A549 (cell line): Measurements from ENCODE around the gene NCR2. TPM values are rescaled to one million over a fixed set of nuclear protein-coding genes. Genes with fewer than 3 reads are reported as not detected.

Experiments
- ATAC-seq, 2 experiments: fragments of 200-7000 bp in 1 of 2; fragments of >200 bp in 1 of 2; cut with Nextera tagmentation in 1 of 2; cut with Tn5 transposase in 1 of 2; 3 replicates each; pipeline versions ENCODE4 v1.8.0 to v1.9.1; 2018 to 2020; ENCODE audit warnings: mild to moderate bottlenecking in 1 of 2, moderate library complexity in 1 of 2
- CTCF ChIA-PET: fragments of 300-600 bp; sonication (Branson Sonifier 250); formaldehyde crosslinking; extraction: SDS; loops from one replicate; lab custom pipeline; 2021; ENCODE audit warnings: antibody characterized with exemption, inconsistent platforms; lab: Yijun Ruan, JAX
- POLR2A ChIA-PET: fragments of 350-600 bp; formaldehyde crosslinking; extraction: SDS; loops from one replicate; lab custom pipeline; 2021; ENCODE audit warnings: antibody characterized with exemption, inconsistent platforms; lab: Yijun Ruan, JAX
- DNase-seq, 2 experiments: peaks; one replicate each; pipeline versions ENCODE4 v3.0.0 to v3.0.0-alpha.2; 2011 to 2016; ENCODE audit warnings: low read depth in 1 of 2, low spot score in 1 of 2
- FAIRE-seq: peaks from 2 replicates; lab custom pipeline; 2011; peaks lifted over from hg19 to GRCh38; lab: Jason Lieb, UNC
- H3K27ac ChIP-seq, 2 experiments: fragments of >200 bp; sonication (Bioruptor Twin); formaldehyde crosslinking; 3 replicates each; pipeline ENCODE4 v1.5.1; 2016 to 2017
- H3K4me1 ChIP-seq: fragments of >200 bp; sonication (Bioruptor Twin); formaldehyde crosslinking; 3 replicates; pipeline ENCODE4 v1.6.1; 2016
- H3K4me2 ChIP-seq: fragments of >200 bp; sonication (Bioruptor Twin); formaldehyde crosslinking; 3 replicates; pipeline ENCODE4 v1.6.1; 2016
- H3K4me3 ChIP-seq: fragments of >200 bp; sonication (Bioruptor Twin); formaldehyde crosslinking; 3 replicates; pipeline ENCODE4 v1.5.1; 2016
- H3K9me3 ChIP-seq: fragments of >200 bp; sonication (Bioruptor Twin); formaldehyde crosslinking; 3 replicates; pipeline ENCODE4 v1.6.1; 2016
- ATOH8 ChIP-seq: fragments of 250-450 bp; sonication (Bioruptor Pico); IDR thresholded peaks from 2 replicates; pipeline ENCODE4 v1.5.0; 2020; ENCODE audit warnings: low read depth, mild to moderate bottlenecking, moderate library complexity
- CBX2 ChIP-seq: fragments of 200-600 bp; sonication (generic); IDR thresholded peaks from 2 replicates; pipeline ENCODE4 v1.6.1; 2016; ENCODE audit warnings: low read depth, mild to moderate bottlenecking, borderline replicate concordance
- CEBPB ChIP-seq, 2 experiments: fragments of >200 bp in 1 of 2; sonication (Bioruptor Twin) in 1 of 2; formaldehyde crosslinking in 1 of 2; IDR thresholded peaks; 2 replicates each; pipeline ENCODE4 v1.6.1; 2012 to 2016
- CHD2 ChIP-seq: fragments of 150-350 bp; IDR thresholded peaks from 2 replicates; pipeline ENCODE4 v1.6.1; 2014; ENCODE audit warnings: low read length; ENCODE audit not compliant: partially characterized antibody
- CHD4 ChIP-seq: fragments of 200-600 bp; sonication (generic); IDR thresholded peaks from 2 replicates; pipeline ENCODE4 v1.6.1; 2016; ENCODE audit warnings: antibody characterized with exemption, mild to moderate bottlenecking, borderline replicate concordance
- E2F6 ChIP-seq: IDR thresholded peaks from 2 replicates; pipeline ENCODE4 v1.6.1; 2012; ENCODE audit warnings: low read depth, borderline replicate concordance
- EHF ChIP-seq: fragments of 250-450 bp; sonication (Bioruptor Pico); IDR thresholded peaks from 2 replicates; pipeline ENCODE4 v1.5.0; 2020; ENCODE audit warnings: mild to moderate bottlenecking
- EHMT2 ChIP-seq: fragments of 200-600 bp; sonication (generic); IDR thresholded peaks from 2 replicates; pipeline ENCODE4 v1.6.1; 2016; ENCODE audit warnings: antibody characterized with exemption, low read depth, mild to moderate bottlenecking, moderate library complexity
- EP300 ChIP-seq, 2 experiments: fragments of >200 bp; sonication (Bioruptor Twin); formaldehyde crosslinking; IDR thresholded peaks; 2 replicates in 1 of 2; 3 replicates in 1 of 2; pipeline ENCODE4 v1.6.1; 2016 to 2017
- FOXS1 ChIP-seq: fragments of 250-450 bp; sonication (Bioruptor Pico); IDR thresholded peaks from 2 replicates; pipeline ENCODE4 v1.5.0; 2020; ENCODE audit warnings: mild to moderate bottlenecking, moderate library complexity
- HEYL ChIP-seq: fragments of 250-450 bp; sonication (Bioruptor Pico); IDR thresholded peaks from 2 replicates; pipeline ENCODE4 v1.8.0; 2021; ENCODE audit warnings: mild to moderate bottlenecking, moderate library complexity
- HMGXB4 ChIP-seq: fragments of 250-450 bp; sonication (Bioruptor Pico); IDR thresholded peaks from 2 replicates; pipeline ENCODE4 v1.5.0; 2021; ENCODE audit warnings: mild to moderate bottlenecking, moderate library complexity, borderline replicate concordance
- HOXB13 ChIP-seq: fragments of 250-450 bp; sonication (Bioruptor Pico); IDR thresholded peaks from 2 replicates; pipeline ENCODE4 v1.5.0; 2020; ENCODE audit warnings: low read depth, mild to moderate bottlenecking, moderate library complexity
- JUN ChIP-seq, 2 experiments: fragments of >200 bp; sonication (Bioruptor Twin); formaldehyde crosslinking; IDR thresholded peaks; 2 replicates in 1 of 2; 3 replicates in 1 of 2; pipeline ENCODE4 v1.6.1; 2016 to 2017
- KDM1A ChIP-seq: fragments of 200-600 bp; sonication (generic); IDR thresholded peaks from 2 replicates; pipeline ENCODE4 v1.6.1; 2016; ENCODE audit warnings: low read depth, mild to moderate bottlenecking
- KDM5A ChIP-seq: fragments of 200-600 bp; sonication (generic); IDR thresholded peaks from 2 replicates; pipeline ENCODE4 v1.6.1; 2016; ENCODE audit warnings: antibody characterized with exemption, mild to moderate bottlenecking
- MAFK ChIP-seq: fragments of 450-650 bp; IDR thresholded peaks from 2 replicates; pipeline ENCODE4 v1.6.1; 2014; ENCODE audit not compliant: partially characterized antibody
- MAX ChIP-seq: IDR thresholded peaks from 2 replicates; pipeline ENCODE4 v1.6.1; 2012
- MAZ ChIP-seq: fragments of 150-350 bp; IDR thresholded peaks from 2 replicates; pipeline ENCODE4 v1.6.1; 2014; ENCODE audit warnings: antibody characterized with exemption, low read depth, low read length, borderline replicate concordance
- MYC ChIP-seq: IDR thresholded peaks from 2 replicates; pipeline ENCODE4 v1.6.1; 2012; ENCODE audit warnings: mild to moderate bottlenecking, inconsistent platforms, low read length, improper control_type of control experiment, borderline replicate concordance
- POLR2AphosphoS2 ChIP-seq: conservative IDR thresholded peaks from 2 replicates; pipeline ENCODE4 v1.6.1; 2012; ENCODE audit warnings: low read length, improper control_type of control experiment, inconsistent platforms
- RAD21 ChIP-seq, 2 experiments: fragments of >200 bp in 1 of 2; sonication (Bioruptor Twin) in 1 of 2; formaldehyde crosslinking in 1 of 2; IDR thresholded peaks in 1 of 2; conservative IDR thresholded peaks in 1 of 2; 2 replicates in 1 of 2; 3 replicates in 1 of 2; pipeline ENCODE4 v1.6.1; 2012 to 2018; ENCODE audit warnings: inconsistent platforms in 1 of 2
- RARB ChIP-seq: fragments of 250-450 bp; sonication (Bioruptor Pico); IDR thresholded peaks from 2 replicates; pipeline ENCODE4 v1.8.0; 2021; ENCODE audit warnings: mild to moderate bottlenecking, moderate library complexity
- SREBF2 ChIP-seq: fragments of 450-650 bp; IDR thresholded peaks from 2 replicates; pipeline ENCODE4 v1.6.1; 2014; ENCODE audit warnings: mild to moderate bottlenecking, moderate library complexity
- TP53 ChIP-seq: fragments of 250-450 bp; sonication (Bioruptor Pico); IDR thresholded peaks from 2 replicates; pipeline ENCODE4 v1.5.0; 2021; ENCODE audit warnings: mild to moderate bottlenecking, moderate library complexity
- USF2 ChIP-seq: fragments of 450-650 bp; IDR thresholded peaks from 2 replicates; pipeline ENCODE4 v1.6.1; 2014; ENCODE audit warnings: antibody characterized with exemption
- ZSCAN20 ChIP-seq: fragments of 250-450 bp; sonication (Bioruptor Pico); IDR thresholded peaks from 2 replicates; pipeline ENCODE4 v1.8.0; 2022; ENCODE audit warnings: mild to moderate bottlenecking, moderate library complexity
- WGBS: methylation state at CpG from one replicate; pipeline ENCODE4 v1.1.6; 2017; ENCODE audit errors: missing lambda C conversion rate; 5-methylcytosine and 5-hydroxymethylcytosine counted together
- polyA plus RNA-seq, 4 experiments: library from polyadenylated mRNA; depleted of rRNA in 3 of 4; stranded (reverse); fragments of >200 nt; fragmentation: RNase III in 1 of 4; extraction: RNeasy Plus Mini Kit Qiagen cat#74134 plus additional on column Dnase treatment in 1 of 4; gene quantifications; 2 replicates in 3 of 4; 3 replicates in 1 of 4; pipeline ENCODE4 v1.2.3, GENCODE V29; 2011 to 2017

Gene NCR2
- polyA plus RNA-seq, 2 of the 4 experiments (the other 2 are of a cell fraction): not detected

GRCh38 chr6:41288030-41288753, 47.2 kb upstream of the NCR2 start:
- H3K4me2 ChIP-seq: no peak overlapping the region
- 19% methylated on average over 6 of the region's 6 CpGs for WGBS
- no peaks in the 10 kb centered on the region for H3K9me3 ChIP-seq
- H3K27ac ChIP-seq: no peak overlapping the region
- H3K4me1 ChIP-seq: no peaks in the 10 kb centered on the region
- no peak for DNase-seq
- ATAC-seq: no peak
- FAIRE-seq: no peak
- TF ChIP-seq SREBF2 (no peak), USF2 (0 out of 2 replicates have a peak, but pooled peaks have one; percentile 18), FOXS1 (no peak), MAFK (no peak), ZSCAN20 (CRISPR knock-in tag) (no peak), CHD2 (no peak)
- ChIA-PET CTCF (interaction anchor here (1.5 kb wide), 1 partner anchor 9 kb away, joined by 3 read pairs; no protein-coding TSS in a partner anchor), POLR2A (no interaction called here)
- H3K4me3 ChIP-seq: no peak overlapping the region

- CTCF ChIA-PET: no interaction called here
- no peak for TF ChIP-seq CBX2
- no peak for TF ChIP-seq JUN (IDR thresholded peaks at IDR 0.05)
- no peak for TF ChIP-seq FOXS1
- TF ChIP-seq CEBPB (IDR thresholded peaks at IDR 0.05): no peak
- TF ChIP-seq CHD2: no peak
- no peak for TF ChIP-seq EP300 (IDR thresholded peaks at IDR 0.05)
- TF ChIP-seq KDM5A: no peak
- no peak for TF ChIP-seq EHF
- TF ChIP-seq ATOH8 (CRISPR knock-in tag): no peak
- TF ChIP-seq POLR2AphosphoS2: no peak
- no peak for TF ChIP-seq HMGXB4 (CRISPR knock-in tag)
- H3K9me3 ChIP-seq: no peaks in the 10 kb centered on the region
- no peak for DNase-seq
- H3K4me3 ChIP-seq: no peak overlapping the region
- POLR2A ChIA-PET: no interaction called here
- H3K4me1 ChIP-seq: no peaks in the 10 kb centered on the region
- FAIRE-seq: no peak
- H3K4me2 ChIP-seq: no peak overlapping the region
- WGBS: 74% methylated on average over 2 of the region's 2 CpGs
- no peak overlapping the region for H3K27ac ChIP-seq
- ATAC-seq: no peak
These were observed 46.7 kb upstream of the NCR2 start for GRCh38 chr6:41288754-41289129.

GRCh38 chr6:41289815-41290214, 45.6 kb upstream of the NCR2 start:
- DNase-seq (no peak), FAIRE-seq (no peak)
- CTCF ChIA-PET: interaction anchor here (1.0 kb wide), 1 partner anchor 16 kb away, joined by 3 read pairs; no protein-coding TSS in a partner anchor
- H3K9me3 ChIP-seq: no peaks in the 10 kb centered on the region
- POLR2A ChIA-PET: no interaction called here
- H3K4me2 ChIP-seq: no peak overlapping the region
- TF ChIP-seq CHD2: no peak
- no peak for TF ChIP-seq CHD4
- no peak for TF ChIP-seq RARB (CRISPR knock-in tag)
- TF ChIP-seq TP53 (CRISPR knock-in tag): no peak
- no peak for TF ChIP-seq ATOH8 (CRISPR knock-in tag)
- TF ChIP-seq EHMT2: no peak
- TF ChIP-seq RAD21 (conservative IDR thresholded peaks at IDR 0.05 in 1 of 2, IDR thresholded peaks at IDR 0.05 in 1 of 2): no peak
- TF ChIP-seq MAZ: no peak
- no peak for TF ChIP-seq MYC
- TF ChIP-seq SREBF2: no peak
- no peak for TF ChIP-seq MAX
- TF ChIP-seq E2F6: no peak
- no peak for TF ChIP-seq KDM1A
- TF ChIP-seq HEYL (CRISPR knock-in tag): no peak
- no peak for TF ChIP-seq HOXB13 (CRISPR knock-in tag)
- no peak for TF ChIP-seq CBX2
- TF ChIP-seq, all 56 proteins: peak for 0
- no peak for ATAC-seq
- Histone ChIP-seq H3K4me3 (no peak overlapping the region), H3K27ac (no peak overlapping the region), H3K4me1 (no peaks in the 10 kb centered on the region)
- WGBS: 58% methylated on average over 4 of the region's 4 CpGs
